OCI-LY1 (cell line): ENCODE data around the gene NEUROD4.

Experiments used
- H2AFZ ChIP-seq: fragments of 200-600 bp; sonication (generic), shearing (Covaris generic); 2 replicates; pipeline ENCODE4 v1.6.0; 2014; ENCODE audit warnings: antibody characterized with exemption, mild to moderate bottlenecking, low read length
- H3F3A ChIP-seq: fragments of 200-600 bp; sonication (generic), shearing (Covaris generic); 2 replicates; pipeline ENCODE4 v1.6.0; 2014; ENCODE audit warnings: mild to moderate bottlenecking, antibody characterized with exemption, low read length, moderate library complexity; ENCODE audit not compliant: insufficient read depth
- H3K27ac ChIP-seq: fragments of 200-600 bp; sonication (generic); 2 replicates; pipeline ENCODE4 v1.5.1; 2014; ENCODE audit warnings: low read length, mixed run types, mild to moderate bottlenecking, low read depth; ENCODE audit not compliant: poor library complexity, severe bottlenecking
- H3K27me3 ChIP-seq: fragments of 200-600 bp; sonication (generic); 2 replicates; pipeline ENCODE4 v1.6.0; 2014; ENCODE audit warnings: antibody characterized with exemption, mild to moderate bottlenecking, low read length, moderate library complexity; ENCODE audit not compliant: insufficient read depth
- H3K36me3 ChIP-seq: fragments of 200-600 bp; sonication (generic); 2 replicates; pipeline ENCODE4 v1.6.1; 2014; ENCODE audit warnings: mild to moderate bottlenecking, antibody characterized with exemption, low read length, moderate library complexity, mixed read lengths; ENCODE audit not compliant: insufficient read depth
- H3K4me1 ChIP-seq: fragments of 200-600 bp; sonication (generic); 2 replicates; pipeline ENCODE4 v1.5.1; 2014; ENCODE audit warnings: mild to moderate bottlenecking, low read length, moderate library complexity; ENCODE audit not compliant: insufficient read depth, severe bottlenecking
- H3K4me2 ChIP-seq: fragments of 200-600 bp; sonication (generic), shearing (Covaris generic); 2 replicates; pipeline ENCODE4 v1.6.1; 2014; ENCODE audit warnings: low read length
- H3K4me3 ChIP-seq: fragments of 200-600 bp; sonication (generic); 2 replicates; pipeline ENCODE4 v1.5.1; 2014; ENCODE audit warnings: low read length, low read depth, mild to moderate bottlenecking, mixed read lengths; ENCODE audit not compliant: poor library complexity, severe bottlenecking
- H3K79me2 ChIP-seq: fragments of 200-600 bp; shearing (Covaris generic); 2 replicates; pipeline ENCODE4 v1.6.1; 2016; ENCODE audit warnings: mixed run types, low read length, mixed read lengths; ENCODE audit not compliant: insufficient read depth
- H3K9ac ChIP-seq: fragments of 200-600 bp; sonication (generic), shearing (Covaris generic); 2 replicates; pipeline ENCODE4 v1.6.1; 2014; ENCODE audit warnings: mild to moderate bottlenecking, low read length, mixed read lengths
- H3K9me2 ChIP-seq: fragments of 200-600 bp; sonication (generic), shearing (Covaris generic); 2 replicates; pipeline ENCODE4 v1.6.1; 2014; ENCODE audit warnings: low read depth, mild to moderate bottlenecking, low read length, mixed read lengths
- H3K9me3 ChIP-seq: fragments of 200-600 bp; shearing (Covaris generic); 2 replicates; pipeline ENCODE4 v1.6.1; 2014; ENCODE audit warnings: low read length, mixed read lengths
- H4K20me1 ChIP-seq: fragments of 200-600 bp; sonication (generic), shearing (Covaris generic); 2 replicates; pipeline ENCODE4 v1.6.0; 2016; ENCODE audit warnings: mild to moderate bottlenecking, low read length; ENCODE audit not compliant: insufficient read depth
- CTCF ChIP-seq: fragments of 200-600 bp; sonication (generic), shearing (Covaris generic); IDR thresholded peaks from 2 replicates; pipeline ENCODE4 v1.5.1; 2017; ENCODE audit warnings: mild to moderate bottlenecking, antibody characterized with exemption, low read length, moderate library complexity, mixed read lengths
- EZH2 ChIP-seq: fragments of 200-600 bp; sonication (generic), shearing (Covaris generic); IDR thresholded peaks from 2 replicates; pipeline ENCODE4 v1.8.0; 2017; ENCODE audit warnings: borderline replicate concordance, mixed run types, mild to moderate bottlenecking, antibody characterized with exemption, low read length, moderate library complexity, mixed read lengths

NEUROD4 gene

DNA sequence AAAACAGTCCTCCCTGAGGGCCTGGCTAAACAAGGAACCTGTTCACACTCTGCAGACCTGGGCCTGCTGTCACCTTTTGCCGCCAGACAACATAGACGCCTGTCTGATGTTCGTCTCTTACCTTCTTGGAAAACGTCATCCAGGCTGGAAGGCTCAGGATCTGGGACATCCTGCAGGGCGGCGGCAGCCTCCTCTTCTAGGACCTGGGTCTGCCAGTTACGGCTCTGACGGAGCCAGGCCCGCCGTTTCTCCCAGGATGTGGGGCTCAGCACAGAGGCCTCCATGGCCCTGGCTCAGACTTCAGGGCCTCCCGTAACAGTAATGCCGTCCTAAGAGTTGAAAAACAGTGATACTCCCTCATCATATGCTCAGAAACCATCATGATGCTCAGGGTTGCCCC, 45.5 kb upstream of the NEUROD4 start:
- TF ChIP-seq EZH2 = no peak
- TF ChIP-seq CTCF = no peak
- Histone ChIP-seq H3K9ac (no peak overlapping the region), H3K9me3 (no peaks in the 10 kb centered on the region), H3K9me2 (no peaks in the 10 kb centered on the region), H3K27ac (no peak overlapping the region), H3K4me2 (no peak overlapping the region), H4K20me1 (no peaks in the 10 kb centered on the region), H3K27me3 (no peaks in the 10 kb centered on the region), H2AFZ (no peak overlapping the region), H3F3A (no peaks in the 10 kb centered on the region), H3K79me2 (no peaks in the 10 kb centered on the region; the same call in 1 of the 2 replicates), H3K4me3 (no peak overlapping the region), H3K4me1 (peaks cover 3% of the 10 kb centered on the region), H3K36me3 (peaks cover 72% of the 10 kb centered on the region)

DNA sequence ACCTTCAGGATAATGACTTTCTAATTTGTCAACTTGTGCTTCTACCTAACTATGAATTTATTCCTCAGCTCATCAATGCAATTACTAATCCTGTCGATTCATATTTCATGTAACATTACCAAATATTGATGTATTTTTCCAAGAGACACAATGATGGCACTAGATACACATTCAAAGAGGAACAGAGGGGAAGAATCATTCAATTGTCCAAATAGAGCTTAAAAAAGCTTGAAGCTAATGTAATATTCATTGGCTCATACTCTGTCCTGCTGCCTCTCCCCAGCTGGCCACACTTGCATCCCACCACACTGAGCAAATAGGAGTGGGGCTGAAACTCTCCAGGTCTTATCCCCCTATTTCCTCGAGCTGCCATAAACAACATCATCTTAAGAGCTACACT, 44.5 kb upstream of the NEUROD4 start:
- no peak overlapping the region for H2AFZ ChIP-seq
- no peaks in the 10 kb centered on the region for H3F3A ChIP-seq
- TF ChIP-seq CTCF = no peak
- TF ChIP-seq EZH2 = no peak
- H3K4me3 ChIP-seq = no peak overlapping the region
- no peak overlapping the region for H3K9ac ChIP-seq
- peaks cover 8% of the 10 kb centered on the region for H3K4me1 ChIP-seq
- no peaks in the 10 kb centered on the region; the same call in 1 of the 2 replicates for H3K79me2 ChIP-seq
- H3K9me2 ChIP-seq = no peaks in the 10 kb centered on the region
- no peaks in the 10 kb centered on the region for H4K20me1 ChIP-seq
- H3K4me2 ChIP-seq = no peak overlapping the region
- H3K36me3 ChIP-seq = peaks cover 78% of the 10 kb centered on the region
- no peaks in the 10 kb centered on the region for H3K27me3 ChIP-seq
- H3K9me3 ChIP-seq = no peaks in the 10 kb centered on the region
- H3K27ac ChIP-seq = no peak overlapping the region

DNA sequence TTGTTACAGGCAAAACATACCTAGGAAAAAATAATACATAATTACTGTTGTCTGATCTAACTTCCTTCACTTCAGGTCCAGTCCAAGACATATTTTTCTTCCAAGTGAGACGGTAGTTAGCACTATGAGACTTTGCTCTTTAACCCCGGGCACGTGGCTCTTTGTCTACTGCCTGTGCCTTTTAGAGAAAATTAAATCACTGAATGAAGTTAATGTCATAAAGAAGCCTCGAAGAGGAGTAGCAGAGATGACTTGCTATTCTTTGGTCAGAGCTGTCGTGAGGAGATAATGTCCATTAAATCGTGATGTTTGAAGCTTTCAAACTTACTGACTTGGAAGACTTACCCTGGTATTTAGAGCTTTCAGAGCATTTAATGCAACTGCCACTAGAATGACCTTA, 43.9 kb upstream of the NEUROD4 start:
- Histone ChIP-seq H3K27me3 (no peaks in the 10 kb centered on the region), H3K4me1 (peaks cover 10% of the 10 kb centered on the region), H3K4me3 (no peak overlapping the region), H3K36me3 (peaks cover 79% of the 10 kb centered on the region), H3K9me2 (no peaks in the 10 kb centered on the region), H3K4me2 (no peak overlapping the region), H3K9ac (no peak overlapping the region), H3K79me2 (no peaks in the 10 kb centered on the region; the same call in 1 of the 2 replicates), H4K20me1 (no peaks in the 10 kb centered on the region), H3F3A (no peaks in the 10 kb centered on the region), H3K27ac (no peak overlapping the region), H3K9me3 (no peaks in the 10 kb centered on the region), H2AFZ (no peak overlapping the region)
- TF ChIP-seq EZH2 = no peak
- no peak for TF ChIP-seq CTCF
